H9 (cell line): Measurements from ENCODE around the gene PGS1. TPM values are rescaled to one million over a fixed set of nuclear protein-coding genes. Genes with fewer than 3 reads are reported as not detected.

ENCODE experiments used
- DNase-seq: peaks from one replicate; pipeline ENCODE4 v3.0.0-alpha.2; 2017
- H2AFZ ChIP-seq: one replicate; pipeline ENCODE4 v1.6.1; 2013; ENCODE audit warnings: mild to moderate bottlenecking, low read length, control low read depth, moderate library complexity
- H2AK5ac ChIP-seq: 2 replicates; pipeline ENCODE4 v1.6.1; 2013; ENCODE audit warnings: low read length, control low read depth, mixed read lengths; ENCODE audit not compliant: insufficient read length
- H2BK120ac ChIP-seq: one replicate; pipeline ENCODE4 v1.6.1; 2013; ENCODE audit warnings: low read depth, mild to moderate bottlenecking, low read length, control low read depth, inconsistent platforms; ENCODE audit not compliant: poor library complexity, severe bottlenecking
- H2BK12ac ChIP-seq: 2 replicates; pipeline ENCODE4 v1.6.1; 2013; ENCODE audit warnings: low read length, control low read depth, mixed read lengths, low read depth; ENCODE audit not compliant: insufficient read length
- H2BK15ac ChIP-seq: 2 replicates; pipeline ENCODE4 v1.6.1; 2013; ENCODE audit warnings: low read depth, low read length, control low read depth
- H2BK20ac ChIP-seq: one replicate; pipeline ENCODE4 v1.6.1; 2013; ENCODE audit warnings: low read depth, mild to moderate bottlenecking, low read length, control low read depth, inconsistent platforms; ENCODE audit not compliant: poor library complexity, severe bottlenecking
- H2BK5ac ChIP-seq: 2 replicates; pipeline ENCODE4 v1.6.1; 2013; ENCODE audit warnings: low read length, control low read depth, mixed read lengths; ENCODE audit not compliant: insufficient read length
- H3K14ac ChIP-seq: 2 replicates; pipeline ENCODE4 v1.6.1; 2013; ENCODE audit warnings: low read length, control low read depth; ENCODE audit not compliant: insufficient read depth
- H3K18ac ChIP-seq: 2 replicates; pipeline ENCODE4 v1.6.1; 2013; ENCODE audit warnings: low read depth, mild to moderate bottlenecking, mixed read lengths, low read length, control low read depth; ENCODE audit not compliant: insufficient read length
- H3K23ac ChIP-seq: 2 replicates; pipeline ENCODE4 v1.6.1; 2013; ENCODE audit warnings: low read length, control low read depth, mixed read lengths, low read depth; ENCODE audit not compliant: insufficient read length
- H3K23me2 ChIP-seq: 2 replicates; pipeline ENCODE4 v1.6.1; 2013; ENCODE audit warnings: low read depth, mild to moderate bottlenecking, mixed read lengths, low read length, control low read depth; ENCODE audit not compliant: insufficient read length, poor library complexity, severe bottlenecking
- H3K27ac ChIP-seq: 2 replicates; pipeline ENCODE4 v1.5.1; 2013; ENCODE audit warnings: low read length, control low read depth, mixed read lengths, low read depth; ENCODE audit not compliant: insufficient read length
- H3K27me3 ChIP-seq: 2 replicates; pipeline ENCODE4 v1.6.1; 2013; ENCODE audit warnings: low read length, control low read depth, inconsistent platforms; ENCODE audit not compliant: insufficient read depth
- H3K4ac ChIP-seq: 2 replicates; pipeline ENCODE4 v1.6.1; 2013; ENCODE audit warnings: low read depth, mild to moderate bottlenecking, control low read depth, inconsistent platforms, low read length, moderate library complexity
- H3K4me1 ChIP-seq: 2 replicates; pipeline ENCODE4 v1.6.1; 2013; ENCODE audit warnings: low read length, control low read depth, inconsistent platforms; ENCODE audit not compliant: insufficient read depth
- H3K4me2 ChIP-seq: 2 replicates; pipeline ENCODE4 v1.6.1; 2013; ENCODE audit warnings: low read length, control low read depth, mixed read lengths; ENCODE audit not compliant: insufficient read length, insufficient read depth
- H3K56ac ChIP-seq: 2 replicates; pipeline ENCODE4 v1.6.1; 2013; ENCODE audit warnings: low read depth, mild to moderate bottlenecking, mixed read lengths, low read length, control low read depth; ENCODE audit not compliant: insufficient read length
- H3K79me1 ChIP-seq: 2 replicates; pipeline ENCODE4 v1.6.1; 2013; ENCODE audit warnings: low read depth, mild to moderate bottlenecking, moderate library complexity, low read length, control low read depth, inconsistent platforms; ENCODE audit not compliant: insufficient read depth, poor library complexity, severe bottlenecking
- H3K79me2 ChIP-seq: 2 replicates; pipeline ENCODE4 v1.6.1; 2013; ENCODE audit warnings: low read length, control low read depth, inconsistent platforms; ENCODE audit not compliant: insufficient read depth
- H3K9ac ChIP-seq: 2 replicates; pipeline ENCODE4 v1.6.1; 2013; ENCODE audit warnings: low read length, control low read depth, mixed read lengths; ENCODE audit not compliant: insufficient read length; ENCODE audit errors: extremely low read depth
- H3K9me3 ChIP-seq: one replicate; pipeline ENCODE4 v1.6.1; 2013; ENCODE audit warnings: low read depth, low read length, inconsistent platforms; ENCODE audit not compliant: control insufficient read depth
- H3T11ph ChIP-seq: one replicate; pipeline ENCODE4 v1.6.1; 2013; ENCODE audit warnings: mild to moderate bottlenecking, low read length, control low read depth, inconsistent platforms
- H4K20me1 ChIP-seq: one replicate; pipeline ENCODE4 v1.6.1; 2013; ENCODE audit not compliant: control insufficient read depth, insufficient read length, insufficient read depth
- H4K5ac ChIP-seq: 2 replicates; pipeline ENCODE4 v1.6.1; 2013; ENCODE audit warnings: low read depth, mild to moderate bottlenecking, mixed read lengths, low read length, control low read depth; ENCODE audit not compliant: insufficient read length
- H4K8ac ChIP-seq: replicated peaks from 2 replicates; pipeline ENCODE4 v1.6.1; 2013; ENCODE audit warnings: low read length, control low read depth, mixed read lengths, low read depth; ENCODE audit not compliant: insufficient read length
- H4K91ac ChIP-seq: 2 replicates; pipeline ENCODE4 v1.6.1; 2013; ENCODE audit warnings: low read depth, mild to moderate bottlenecking, moderate library complexity, mixed read lengths, low read length, control low read depth; ENCODE audit not compliant: insufficient read length
- H3K27ac Mint-ChIP-seq, 3 experiments: 2 replicates in 2 of 3; 3 replicates in 1 of 3; pipeline ENCODE4 v1.8.0; 2020 to 2021; ENCODE audit warnings: mixed read lengths in 3 of 3, mild to moderate bottlenecking in 1 of 3, moderate library complexity in 1 of 3
- H3K27me3 Mint-ChIP-seq: 2 replicates; pipeline ENCODE4 v1.8.0; 2021; ENCODE audit warnings: low read depth, mild to moderate bottlenecking, moderate library complexity, mixed read lengths
- H3K36me3 Mint-ChIP-seq, 3 experiments: 2 replicates in 2 of 3; 3 replicates in 1 of 3; pipeline ENCODE4 v1.8.0; 2020 to 2021; ENCODE audit warnings: low read depth in 3 of 3, mixed read lengths in 3 of 3; ENCODE audit not compliant: insufficient read depth in 1 of 3
- H3K4me1 Mint-ChIP-seq, 2 experiments: 2 replicates each; pipeline ENCODE4 v1.8.0; 2020; ENCODE audit warnings: mixed read lengths in 2 of 2
- H3K4me3 Mint-ChIP-seq, 2 experiments: 2 replicates in 1 of 2; 3 replicates in 1 of 2; pipeline ENCODE4 v1.8.0; 2020 to 2021; ENCODE audit warnings: mild to moderate bottlenecking in 2 of 2, mixed read lengths in 2 of 2, moderate library complexity in 1 of 2
- H3K9me3 Mint-ChIP-seq, 2 experiments: 2 replicates in 1 of 2; 3 replicates in 1 of 2; pipeline ENCODE4 v1.8.0; 2020; ENCODE audit warnings: mild to moderate bottlenecking in 2 of 2, mixed read lengths in 2 of 2, moderate library complexity in 1 of 2
- WGBS: extraction: QIAGEN DNeasy Blood & Tissue Kit; methylation state at CpG from one replicate; pipeline ENCODE4 v1.1.7; 2013; ENCODE audit warnings: missing lambda C conversion rate, low lambda C conversion rate, mixed read lengths; ENCODE audit not compliant: insufficient read length; ENCODE audit errors: extremely low coverage; 5-methylcytosine and 5-hydroxymethylcytosine counted together
- total RNA-seq: library from RNA; stranded (reverse); gene quantifications from 2 replicates; pipeline ENCODE4 v1.2.1, GENCODE V29; 2021
- TF ChIP-seq, protein P1 (sequence below): fragments of 200-600 bp; sonication (generic); conservative IDR thresholded peaks from 3 replicates; pipeline ENCODE4 v1.8.0; 2021; ENCODE audit warnings: antibody characterized with exemption, mild to moderate bottlenecking

Gene PGS1
- total RNA-seq, 1 experiment from 2014 or later: 45.7 TPM

DNA sequence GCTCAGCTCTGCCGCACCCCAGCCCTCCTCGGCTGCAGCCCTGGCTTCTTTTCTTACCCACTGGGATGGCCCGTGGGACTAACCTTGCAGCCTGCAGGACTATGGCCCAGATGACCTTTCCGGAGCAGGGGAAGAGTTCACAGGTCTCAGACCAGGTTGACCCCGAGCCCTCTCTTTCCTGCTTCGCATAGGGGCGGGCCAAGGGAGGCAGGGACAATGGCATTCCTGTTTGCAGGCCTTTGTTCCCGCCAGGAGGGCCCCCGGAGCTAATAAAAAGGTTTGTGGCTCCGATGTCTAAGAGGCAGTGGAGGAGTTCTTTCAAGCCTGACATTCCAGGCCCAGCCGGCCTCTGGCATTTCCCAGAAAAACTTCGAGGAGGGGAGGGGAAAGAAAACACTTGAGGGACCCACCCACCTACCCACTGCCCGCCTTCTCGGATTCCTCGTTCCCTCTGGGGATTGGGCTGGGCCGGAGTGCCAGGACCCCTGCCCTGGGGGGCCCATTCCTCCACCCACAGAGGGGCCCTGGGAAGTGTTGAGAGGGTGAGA is 12.8 kb upstream of the PGS1 start:
- Histone ChIP-seq H3K4ac (no peak overlapping the region), H3K79me1 (no peaks in the 10 kb centered on the region), H2BK12ac (no peak overlapping the region), H3K56ac (no peak overlapping the region), H2BK15ac (no peak overlapping the region), H4K8ac (no peak overlapping the region), H3K23ac (no peak overlapping the region), H3K4me1 (peaks cover 16% of the 10 kb centered on the region; the same call in 1 of the 2 replicates), H3T11ph (no peak overlapping the region), H2BK5ac (no peak overlapping the region), H3K18ac (peak overlapping the region; percentile 59), H3K27me3 (no peaks in the 10 kb centered on the region; the same call in 1 of the 2 replicates), H2BK120ac (no peak overlapping the region), H3K79me2 (no peaks in the 10 kb centered on the region), H3K4me2 (peak overlapping the region; percentile 17), H3K27ac (peak overlapping the region; percentile 75), H4K91ac (peak overlapping the region; percentile 32), H3K14ac (peak overlapping the region; percentile 74), H4K20me1 (no peaks in the 10 kb centered on the region), H3K9me3 (no peaks in the 10 kb centered on the region), H4K5ac (no peak overlapping the region), H3K23me2 (peaks cover 4% of the 10 kb centered on the region), H2BK20ac (no peak overlapping the region), H2AK5ac (no peak overlapping the region), H2AFZ (no peak overlapping the region), H3K9ac (no peak overlapping the region)
- Mint-ChIP-seq H3K36me3 (no peaks in the 10 kb centered on the region), H3K4me3 (peak overlapping the region; percentile 31 to 67; a peak in 3 of 5 replicates), H3K4me1 (peaks cover 79% of the 10 kb centered on the region in 2 experiments), H3K9me3 (no peaks in the 10 kb centered on the region; a peak in 2 of 5 replicates), H3K27ac (peak overlapping the region; percentile 90 to 99 (median 98)), H3K27me3 (peaks cover 16% of the 10 kb centered on the region)
- TF ChIP-seq, protein P1, sequence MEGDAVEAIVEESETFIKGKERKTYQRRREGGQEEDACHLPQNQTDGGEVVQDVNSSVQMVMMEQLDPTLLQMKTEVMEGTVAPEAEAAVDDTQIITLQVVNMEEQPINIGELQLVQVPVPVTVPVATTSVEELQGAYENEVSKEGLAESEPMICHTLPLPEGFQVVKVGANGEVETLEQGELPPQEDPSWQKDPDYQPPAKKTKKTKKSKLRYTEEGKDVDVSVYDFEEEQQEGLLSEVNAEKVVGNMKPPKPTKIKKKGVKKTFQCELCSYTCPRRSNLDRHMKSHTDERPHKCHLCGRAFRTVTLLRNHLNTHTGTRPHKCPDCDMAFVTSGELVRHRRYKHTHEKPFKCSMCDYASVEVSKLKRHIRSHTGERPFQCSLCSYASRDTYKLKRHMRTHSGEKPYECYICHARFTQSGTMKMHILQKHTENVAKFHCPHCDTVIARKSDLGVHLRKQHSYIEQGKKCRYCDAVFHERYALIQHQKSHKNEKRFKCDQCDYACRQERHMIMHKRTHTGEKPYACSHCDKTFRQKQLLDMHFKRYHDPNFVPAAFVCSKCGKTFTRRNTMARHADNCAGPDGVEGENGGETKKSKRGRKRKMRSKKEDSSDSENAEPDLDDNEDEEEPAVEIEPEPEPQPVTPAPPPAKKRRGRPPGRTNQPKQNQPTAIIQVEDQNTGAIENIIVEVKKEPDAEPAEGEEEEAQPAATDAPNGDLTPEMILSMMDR: no peak
- peak; percentile 97 for DNase-seq
- no CpG with 5 or more reads among the region's 16 CpGs for WGBS
